Retina (tissue), 1 donor: ENCODE results near the gene APIP.
A peak's percentile ranks its signal among the peaks of the same experiment; 100 is the strongest.
"Not testable (repeated sequence)": the region's sequence is repeated elsewhere in the genome, so short reads cannot be mapped to it uniquely, and the experiment has no call there.

Experiments
- DNase-seq: peaks from one replicate; pipeline ENCODE4 v3.0.0-alpha.2; 2016

Gene APIP

DNA sequence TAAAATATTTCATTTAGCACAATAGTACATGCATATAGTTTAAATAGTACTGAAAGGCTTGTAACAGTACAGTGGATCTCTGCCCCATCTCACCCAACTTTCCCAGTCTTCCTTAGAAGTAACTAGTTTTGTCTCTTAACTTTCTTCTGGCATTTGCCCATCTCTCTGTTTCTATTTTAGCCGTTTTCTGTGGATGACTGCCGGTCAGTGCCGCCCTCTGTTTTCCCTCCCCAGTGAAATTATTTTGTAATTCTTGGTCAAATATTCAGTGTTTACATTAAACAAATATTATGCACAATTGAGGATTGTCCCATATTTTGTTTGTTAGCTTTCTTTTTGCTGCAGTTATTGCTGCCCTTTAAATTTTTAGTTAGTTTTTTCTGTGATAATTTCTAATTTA is 8.5 kb upstream of the APIP start:
- no peak for DNase-seq

DNA sequence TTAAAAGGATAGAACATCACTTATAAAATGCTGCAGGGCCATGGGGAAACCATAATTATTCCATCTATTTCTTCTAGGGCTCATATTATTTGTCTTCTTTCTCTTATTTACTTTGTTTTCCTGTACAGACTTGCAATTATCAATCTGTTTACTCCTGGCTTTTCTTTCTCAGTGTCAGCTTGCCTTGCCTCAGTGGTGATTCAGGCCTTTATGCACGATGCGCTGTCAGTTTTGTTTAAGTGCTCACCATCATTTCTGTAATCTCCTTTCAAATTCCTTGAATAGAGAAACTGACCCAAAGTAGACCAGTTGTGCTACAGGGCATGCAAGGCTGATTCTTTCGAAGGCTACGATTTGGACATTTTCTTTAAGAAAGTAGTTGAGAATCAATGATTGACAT is 5.0 kb upstream of the APIP start:
- no peak for DNase-seq

DNA sequence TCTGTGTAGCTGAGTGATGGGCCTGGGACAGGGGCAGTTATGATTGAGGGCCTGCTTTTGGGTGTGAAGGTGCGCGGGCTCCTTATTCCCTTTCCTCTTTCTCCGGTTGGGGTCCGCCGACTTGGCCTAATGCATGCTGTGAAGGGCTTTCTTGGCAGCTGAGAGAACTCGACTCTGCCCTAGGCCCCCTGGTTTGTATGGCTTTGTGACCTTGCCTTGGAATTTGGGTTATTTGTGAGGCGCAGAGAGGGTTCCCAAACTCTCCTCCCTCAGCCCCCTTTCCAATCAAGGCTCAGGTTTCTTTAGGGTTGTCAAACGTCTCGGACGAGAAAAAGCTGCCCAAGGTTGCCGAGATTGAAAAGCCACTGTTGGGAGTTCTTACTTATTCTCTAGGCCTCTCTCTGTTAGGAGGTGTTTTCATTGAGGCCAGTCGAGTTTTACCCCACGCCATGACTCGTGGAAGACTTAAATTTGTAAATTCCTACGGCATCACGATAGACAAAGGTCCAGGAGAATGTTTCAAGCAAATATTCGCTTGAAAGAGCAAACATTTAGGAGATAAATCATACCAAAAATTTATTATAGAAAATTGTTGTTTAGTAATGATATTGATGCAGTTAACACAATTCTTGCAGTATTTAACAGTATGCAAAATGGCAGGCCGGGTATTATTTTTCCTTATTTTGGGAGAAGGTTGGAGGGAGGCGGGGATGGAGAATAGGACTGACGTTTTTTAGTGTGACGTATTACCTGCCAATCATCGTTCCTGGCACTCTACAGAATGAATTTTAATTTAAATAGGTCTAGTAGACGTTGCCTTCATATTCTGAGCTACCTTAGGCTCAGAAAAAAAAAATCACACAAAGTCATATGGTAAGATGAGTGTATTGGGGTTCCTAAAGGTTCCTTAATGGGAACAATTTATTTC is 928 bp upstream of the APIP start:
- DNase-seq: no peak

DNA sequence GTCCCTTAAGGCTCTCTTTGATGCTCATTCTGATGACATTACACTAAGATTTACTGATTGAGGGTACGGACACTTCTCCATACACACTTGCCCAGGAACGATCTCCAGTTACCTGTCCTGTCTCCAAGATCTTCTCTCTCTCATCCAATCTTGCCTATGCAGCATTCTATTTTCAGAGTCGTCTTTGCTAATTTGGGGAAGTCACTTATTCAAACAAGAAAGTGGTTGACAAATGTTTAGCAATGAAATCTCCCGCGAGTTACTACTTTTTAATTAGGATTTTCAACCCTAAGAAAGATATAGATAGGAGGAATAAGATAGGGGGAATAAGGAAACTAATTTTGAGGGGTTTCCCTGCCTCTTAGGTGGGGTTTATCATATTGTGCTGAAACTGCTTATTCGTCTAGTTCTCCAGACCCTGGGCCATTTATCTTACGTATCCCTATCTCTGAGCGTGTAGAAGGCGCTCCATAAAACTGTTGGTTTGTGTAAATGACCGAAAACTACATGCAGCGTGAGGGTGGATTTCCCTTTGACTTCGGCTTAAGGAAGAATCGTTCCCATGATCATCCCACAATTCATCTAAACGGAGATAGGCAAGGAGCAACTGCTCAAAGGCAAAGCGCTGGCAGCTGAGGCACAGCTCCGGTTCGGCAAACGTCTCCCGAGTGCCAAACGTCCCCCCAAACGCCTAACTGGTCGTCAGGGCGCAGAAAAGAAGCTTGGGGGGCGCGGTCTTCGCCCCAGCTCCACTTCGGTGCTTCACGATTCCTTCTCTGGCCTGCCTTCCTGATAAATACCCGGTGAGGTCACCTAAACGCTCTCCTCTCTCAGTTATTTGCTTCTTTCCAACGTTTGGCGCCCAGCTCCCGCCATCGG is 804 bp downstream of the APIP start:
- peak; percentile 23 for DNase-seq

DNA sequence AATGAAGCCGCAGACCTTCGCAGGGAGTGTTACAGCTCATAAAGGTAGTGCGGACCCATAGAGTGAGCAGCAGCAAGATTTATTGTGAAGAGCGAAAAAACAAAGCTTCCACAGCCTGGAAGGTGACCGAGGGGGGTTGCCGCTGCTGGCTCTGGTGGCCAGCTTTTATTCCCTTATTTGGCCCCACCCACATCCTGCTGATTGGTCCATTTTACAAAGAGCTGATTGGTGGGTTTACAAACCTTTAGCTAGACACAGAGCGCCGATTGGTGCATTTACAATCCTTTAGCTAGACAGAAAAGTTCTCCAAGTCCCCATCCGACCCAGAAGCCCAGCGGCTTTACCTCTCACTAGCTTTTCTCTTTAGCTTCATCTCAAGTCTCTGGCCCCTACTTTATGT is 2.6 kb downstream of the APIP start:
- not testable (repeated sequence) for DNase-seq

DNA sequence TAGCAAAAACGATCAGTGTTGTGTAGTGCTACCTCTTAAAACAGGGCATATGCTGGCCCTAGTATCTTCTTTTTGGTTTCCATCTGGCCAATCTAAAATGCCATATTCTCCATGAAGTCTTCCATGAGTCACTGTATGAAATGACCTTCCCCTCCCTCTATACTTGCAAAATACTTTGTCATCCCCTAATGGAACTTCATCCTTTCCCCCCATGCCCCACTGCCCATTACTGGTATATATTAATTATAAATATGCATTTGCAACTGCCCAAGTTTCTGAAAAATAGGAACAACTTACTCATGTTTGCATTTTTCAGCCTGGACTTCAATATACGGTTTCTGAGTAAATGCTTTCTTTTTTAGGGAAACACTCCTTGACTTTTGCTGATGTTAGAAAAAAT is 4.5 kb downstream of the APIP start:
- no peak for DNase-seq

DNA sequence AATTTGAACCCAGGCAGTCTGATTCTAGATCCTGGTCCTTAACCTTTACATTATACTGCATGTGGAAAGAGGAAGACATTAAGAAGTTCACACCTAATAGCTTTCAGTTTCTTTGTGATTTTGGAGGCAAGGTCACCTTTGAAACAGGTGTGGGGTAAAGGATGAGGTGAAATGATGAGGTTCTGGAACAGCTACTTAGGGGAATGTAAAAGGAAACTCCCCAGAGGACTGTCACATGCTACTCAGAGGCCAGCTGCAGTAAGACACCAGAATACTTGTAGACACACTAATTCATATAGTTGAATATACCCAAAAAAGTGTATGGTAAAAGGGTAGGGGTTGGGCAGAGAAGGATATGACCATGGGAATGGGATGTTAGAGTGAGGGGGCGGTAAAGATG is 5.4 kb downstream of the APIP start:
- no peak for DNase-seq

DNA sequence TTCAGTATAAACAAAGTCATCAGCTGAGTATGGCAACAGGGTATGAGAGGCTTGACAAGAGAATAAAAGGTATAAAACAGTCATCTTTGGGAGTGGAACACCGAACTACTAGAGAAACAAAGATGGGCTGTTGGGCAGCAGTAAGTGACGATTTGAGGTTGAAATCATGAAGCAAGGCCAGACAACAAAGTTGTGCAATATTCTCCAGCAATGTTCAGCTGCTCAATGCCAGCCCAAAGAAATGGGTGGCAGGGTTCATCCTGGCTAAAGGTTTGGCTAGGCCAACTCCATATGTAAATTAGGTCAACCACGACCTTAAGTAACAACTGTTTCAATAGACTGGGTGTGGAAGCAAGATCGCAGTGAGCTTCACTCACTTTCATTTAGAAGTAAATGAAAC is 6.2 kb downstream of the APIP start:
- no peak for DNase-seq

DNA sequence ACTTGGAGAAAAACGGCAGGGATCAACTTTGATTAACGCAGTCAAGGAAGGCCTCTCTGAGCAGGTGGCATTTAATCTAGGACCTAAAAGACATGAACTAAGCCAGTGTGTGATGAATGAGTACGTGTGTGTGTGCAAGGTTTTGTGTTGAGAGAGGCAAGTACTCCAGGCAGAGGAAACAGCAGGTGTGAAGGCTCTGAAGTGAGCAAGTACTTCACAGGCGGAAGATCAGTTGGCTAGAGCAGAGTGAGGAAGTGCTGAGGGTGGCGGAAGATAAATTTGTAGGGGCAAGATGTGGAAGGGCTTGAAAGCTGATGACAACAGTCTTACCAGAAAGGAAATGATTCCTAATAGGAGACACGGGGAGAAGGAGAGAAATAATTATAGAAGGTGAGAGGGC is 6.8 kb downstream of the APIP start:
- DNase-seq: no peak

DNA sequence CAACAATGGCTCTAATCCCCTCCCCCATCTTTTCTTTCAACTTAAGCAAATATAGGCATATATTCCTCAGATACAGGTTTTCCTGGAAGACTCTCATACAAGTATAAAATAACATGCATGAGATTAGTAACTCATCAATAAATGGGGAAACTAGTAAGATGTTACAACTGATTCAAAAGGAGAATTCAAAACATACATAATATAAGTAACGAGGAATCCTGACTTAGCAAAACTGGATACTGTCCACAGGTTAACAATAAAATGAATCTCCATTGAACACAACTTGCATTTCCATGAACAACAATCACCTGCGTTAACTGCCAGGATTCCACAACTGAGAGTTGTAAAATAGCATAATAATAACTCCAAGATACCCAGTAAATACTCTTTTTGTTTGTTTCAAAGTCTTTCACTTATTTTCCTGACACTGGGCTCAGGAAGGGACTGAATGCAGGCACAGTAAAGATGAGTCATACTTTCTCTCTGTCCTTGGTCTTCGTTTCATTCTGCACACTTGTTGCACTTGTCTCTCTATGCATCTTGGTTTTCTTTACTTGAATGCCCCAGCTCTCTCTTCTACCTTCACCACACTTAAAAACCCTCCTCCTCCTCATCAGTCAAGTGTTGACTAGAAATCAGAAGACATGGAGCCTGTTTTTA is 8.1 kb downstream of the APIP start:
- no peak for DNase-seq

DNA sequence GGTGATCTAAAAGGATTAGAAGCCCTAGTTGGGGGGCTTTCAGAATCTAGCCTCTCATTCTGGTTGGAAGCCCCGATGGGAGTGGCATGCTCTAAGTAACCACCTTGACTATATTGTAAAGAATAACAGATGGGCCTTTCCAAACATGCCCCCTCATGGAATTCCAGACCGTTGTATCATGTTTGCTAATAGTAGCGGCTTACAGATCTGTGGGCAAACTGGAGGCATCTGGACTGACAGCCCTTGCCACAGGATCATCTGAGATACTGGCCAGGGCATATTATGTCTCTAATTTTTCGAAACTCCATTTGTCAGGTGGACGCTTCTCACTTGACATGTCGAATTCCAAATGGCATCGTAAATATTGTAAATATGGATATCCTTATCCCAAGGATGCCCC is 10.5 kb downstream of the APIP start:
- no peak for DNase-seq

DNA sequence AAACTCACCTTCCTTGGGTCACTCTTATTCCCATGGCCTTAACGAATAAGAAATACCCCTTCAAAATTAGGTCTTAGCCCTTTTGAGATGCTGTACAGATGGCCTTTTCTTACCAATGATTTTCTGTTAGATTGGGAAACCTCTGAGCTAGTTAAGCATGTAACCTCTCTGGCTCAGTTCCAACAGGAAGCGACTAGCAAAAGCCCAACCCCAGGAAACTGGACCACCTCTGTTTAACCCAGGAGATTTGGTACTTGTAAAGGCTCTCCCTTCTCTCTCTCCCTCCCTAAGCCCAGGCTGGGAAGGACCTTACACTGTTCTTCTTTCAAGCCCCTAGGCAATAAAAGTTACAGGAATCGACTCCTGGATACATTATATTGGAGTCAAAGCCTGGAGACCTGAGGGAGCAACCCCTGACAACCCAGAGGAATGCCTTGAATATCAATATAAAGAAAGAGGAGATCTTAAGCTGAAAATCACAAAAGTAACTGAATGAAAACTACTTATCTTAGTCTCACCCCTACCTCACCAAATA is 11.7 kb downstream of the APIP start:
- no peak for DNase-seq

DNA sequence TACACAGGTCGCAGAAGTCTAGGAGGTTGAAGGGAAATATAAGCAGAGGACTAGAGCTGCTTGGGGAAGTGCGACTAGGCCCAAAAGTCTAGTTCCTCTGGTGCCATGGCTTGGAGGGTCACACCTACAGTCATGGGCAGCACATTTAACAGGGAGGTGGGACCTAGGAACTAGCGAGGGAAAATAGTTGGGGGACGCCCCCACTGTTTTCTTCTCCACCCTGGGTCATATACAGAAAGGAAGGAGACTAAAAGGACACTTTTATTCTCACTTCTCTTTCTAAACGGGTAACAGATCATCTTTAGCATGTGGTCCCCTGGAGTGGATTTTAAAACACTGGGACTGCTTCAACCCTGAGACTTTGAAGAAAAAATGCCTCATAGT is 16.6 kb downstream of the APIP start:
- DNase-seq: peak; percentile 8

DNA sequence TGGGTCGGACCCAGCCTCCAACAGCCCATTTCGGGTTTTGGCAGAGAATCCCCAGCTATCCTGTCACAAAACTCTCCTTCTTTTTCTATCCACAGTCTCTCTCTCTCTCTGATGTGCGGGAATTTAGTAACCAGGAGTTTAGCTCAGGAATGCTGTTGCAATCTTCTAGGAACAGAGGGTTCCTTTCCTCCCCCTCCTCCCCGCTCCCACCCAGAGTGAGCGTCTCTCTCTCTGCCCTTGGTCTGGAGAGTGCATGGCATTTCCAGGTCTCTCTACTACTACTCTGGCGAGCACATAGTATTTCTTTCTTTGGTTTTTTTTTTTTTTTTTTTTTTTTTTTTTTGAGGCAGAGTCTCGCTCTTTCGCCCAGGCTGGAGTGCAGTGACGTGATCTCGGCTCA is 17.7 kb downstream of the APIP start:
- no peak for DNase-seq

DNA sequence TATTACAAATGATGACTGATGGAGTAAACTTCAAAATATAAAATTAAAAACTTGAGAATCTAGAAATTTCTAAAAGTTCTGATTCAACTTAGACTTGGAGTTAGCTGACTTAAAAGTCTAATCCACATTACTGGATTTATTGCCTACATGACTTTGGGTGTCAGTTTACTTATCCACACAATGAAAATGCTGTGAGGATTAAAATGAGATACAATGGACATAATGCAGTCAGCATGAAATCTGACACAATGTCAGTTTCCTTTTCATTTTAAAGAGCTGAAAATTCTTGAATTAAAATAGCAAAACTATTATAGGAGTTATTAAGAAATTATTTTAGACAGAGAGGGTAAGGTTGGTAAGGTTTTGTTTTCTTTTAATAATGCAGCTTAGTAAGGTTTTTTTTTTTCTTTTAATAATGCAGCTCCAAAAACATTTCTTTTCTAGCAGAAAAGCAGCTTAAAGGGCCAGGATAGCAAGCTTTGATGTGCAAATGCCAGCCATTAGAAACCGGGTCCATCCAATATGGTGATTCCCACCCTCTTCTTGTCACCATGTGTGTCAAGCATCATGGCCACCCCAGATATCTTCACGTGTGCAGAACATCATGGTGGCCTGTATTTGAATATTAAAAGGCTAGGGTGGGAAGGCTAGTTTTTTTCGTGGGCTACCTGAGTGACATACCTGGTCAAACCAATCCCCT is 18.9 kb downstream of the APIP start:
- DNase-seq: no peak

DNA sequence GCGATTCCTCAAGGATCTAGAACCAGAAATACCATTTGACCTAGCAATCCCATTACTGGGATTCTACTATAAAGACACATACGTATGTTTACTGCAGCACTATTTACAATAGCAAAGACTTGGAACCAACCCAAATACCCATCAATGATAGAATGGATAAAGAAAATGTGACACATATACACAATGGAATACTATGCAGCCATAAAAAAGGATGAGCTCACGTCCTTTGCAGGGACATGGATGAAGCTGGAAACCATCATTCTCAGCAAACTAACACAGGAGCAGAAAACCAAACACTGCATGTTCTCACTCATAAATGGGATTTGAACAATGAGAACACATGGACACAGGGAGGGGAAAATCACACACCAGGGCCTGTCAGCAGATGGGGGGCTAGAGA is 20.0 kb downstream of the APIP start:
- DNase-seq: not testable (repeated sequence)

DNA sequence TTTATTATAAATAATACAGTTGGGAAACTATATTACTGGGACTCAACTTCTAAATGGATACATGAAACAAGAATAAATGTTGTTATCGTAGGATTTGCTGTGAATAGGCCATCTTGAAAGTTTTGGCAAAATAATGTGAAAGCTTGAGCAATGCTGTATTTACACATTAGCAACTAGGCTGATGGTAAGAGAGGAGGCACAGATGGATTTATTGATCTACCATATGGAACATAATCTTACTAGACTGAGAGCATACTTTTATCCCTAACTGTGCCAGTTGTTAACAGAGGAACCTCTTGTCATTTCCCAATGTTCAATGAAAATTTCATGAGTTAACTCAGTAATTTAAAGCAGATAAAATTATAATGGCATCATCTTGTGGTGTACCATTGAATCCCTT is 22.8 kb downstream of the APIP start:
- DNase-seq: no peak

DNA sequence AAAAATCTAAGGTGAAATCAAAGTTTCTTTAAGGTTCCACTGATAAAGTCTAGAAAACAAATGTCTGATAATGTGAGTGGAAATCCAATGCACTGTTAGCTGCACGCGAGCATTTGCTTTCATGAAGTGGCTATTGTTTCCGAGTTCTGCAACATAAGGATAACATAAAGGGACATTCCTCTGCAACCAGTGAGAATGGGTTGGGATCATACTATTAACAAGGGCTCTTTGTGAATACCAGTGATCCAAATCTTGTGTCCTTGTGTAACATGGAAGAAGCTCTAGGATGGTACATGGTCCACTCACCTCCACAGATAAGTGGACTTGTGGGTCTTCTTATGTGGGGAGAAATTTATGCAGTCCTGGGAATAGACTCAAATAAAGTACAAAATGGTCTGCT is 24.6 kb downstream of the APIP start:
- DNase-seq: no peak

DNA sequence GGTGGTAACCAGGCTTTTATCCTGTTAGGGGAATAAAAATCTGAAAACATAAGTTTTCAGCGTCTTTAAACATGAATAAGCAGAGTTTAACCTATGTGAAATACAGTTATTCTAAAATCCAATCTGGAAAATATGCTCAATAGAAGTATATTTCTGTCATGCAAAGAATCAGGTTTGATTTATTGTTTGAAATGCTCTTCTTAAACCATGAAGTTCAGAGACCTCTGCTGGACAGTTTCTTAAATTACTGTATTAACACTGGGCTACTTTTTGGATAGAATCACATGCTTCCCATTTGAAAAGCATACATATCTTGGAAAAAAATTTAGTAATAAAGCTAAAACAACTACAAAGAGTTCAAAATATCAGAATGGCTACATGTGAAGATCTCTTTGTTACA is 25.4 kb downstream of the APIP start:
- peak; percentile 8 for DNase-seq

DNA sequence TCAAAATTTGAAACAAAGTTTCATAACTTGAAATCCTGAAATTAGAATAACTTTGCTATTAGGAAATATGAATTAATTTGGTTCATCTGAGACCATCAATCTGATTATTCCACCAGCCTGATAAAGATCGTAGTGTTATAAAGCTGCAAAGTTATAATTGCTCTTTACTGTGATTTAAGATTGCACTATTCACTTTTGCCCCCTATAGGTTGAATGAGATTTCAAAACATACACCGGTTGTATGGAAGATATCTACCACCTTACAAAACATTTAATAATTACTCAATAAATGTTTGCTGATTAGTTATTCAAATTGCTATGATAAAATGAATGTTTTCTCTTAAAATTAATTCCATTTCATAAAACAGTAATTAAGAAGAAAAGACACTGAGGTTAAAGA is 26.1 kb downstream of the APIP start:
- no peak for DNase-seq

DNA sequence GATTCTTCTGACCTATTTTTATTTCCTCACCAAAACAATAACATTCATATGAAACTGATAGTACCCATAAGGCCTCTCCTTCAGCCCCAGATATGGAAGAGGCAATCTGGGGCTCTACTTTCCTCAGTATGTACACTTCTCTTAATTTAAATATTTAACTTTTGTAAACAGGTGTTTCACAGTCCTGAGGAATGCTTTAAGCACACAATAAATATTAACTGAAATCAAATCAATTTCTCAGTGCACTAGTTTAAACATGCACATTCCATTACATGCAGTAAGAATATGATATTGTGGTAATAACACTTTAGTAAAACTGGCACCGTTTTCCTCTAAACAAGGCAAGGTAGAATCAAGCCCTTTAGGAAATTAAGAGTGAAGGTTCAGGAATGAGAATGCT is 28.9 kb downstream of the APIP start:
- DNase-seq: no peak

DNA sequence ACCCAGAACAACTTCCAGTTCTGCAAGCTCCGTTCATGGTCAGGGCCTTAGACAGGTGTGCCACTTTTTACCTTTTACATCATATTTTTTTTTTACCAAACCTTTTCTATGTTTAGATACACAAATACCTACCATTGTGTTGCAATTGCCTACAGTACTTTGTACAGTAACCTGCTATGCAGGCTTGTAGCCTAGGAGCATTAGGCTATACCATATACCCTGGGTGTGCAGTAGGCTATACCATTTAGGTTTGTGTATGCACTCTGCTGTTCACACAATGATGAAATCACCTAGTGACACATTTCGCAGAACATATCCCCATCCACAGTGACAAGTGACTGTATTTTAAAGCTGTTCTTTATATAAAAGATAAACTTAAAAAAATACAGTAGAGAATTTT is 29.6 kb downstream of the APIP start:
- no peak for DNase-seq

DNA sequence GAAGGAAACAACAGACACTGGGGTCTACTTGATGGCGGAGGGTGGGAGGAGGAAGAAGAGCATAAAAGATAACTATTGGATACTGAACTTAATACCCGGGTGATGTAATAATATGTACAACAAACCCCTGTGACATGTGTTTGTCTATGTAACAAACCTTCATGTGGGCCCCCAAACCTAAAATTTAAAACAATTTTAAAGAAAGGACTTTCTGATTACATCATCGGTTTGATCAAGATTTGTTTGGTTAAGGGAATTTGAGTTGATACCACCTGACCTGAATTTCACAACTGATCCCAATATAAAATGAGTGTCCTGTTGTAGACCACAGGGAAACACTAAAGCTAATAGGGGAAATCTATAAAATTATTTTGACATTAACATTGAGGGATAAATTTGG is 34.3 kb downstream of the APIP start:
- DNase-seq: no peak
